HL-60 (cell line): Measurements from ENCODE around the gene ATP1A4.

Experiments
- DNase-seq, 2 experiments: peaks; one replicate each; pipeline ENCODE4 v3.0.0-alpha.2; 2010 to 2020; ENCODE audit warnings: low read depth in 1 of 2, low spot score in 1 of 2
- H3K27ac ChIP-seq: fragments of 250-450 bp; sonication (Bioruptor Pico); replicated peaks from 2 replicates; pipeline ENCODE4 v1.5.1; 2020; ENCODE audit warnings: mild to moderate bottlenecking, moderate library complexity
- H3K27me3 ChIP-seq: fragments of 250-450 bp; sonication (Bioruptor Pico); 2 replicates; pipeline ENCODE4 v1.5.1; 2021; ENCODE audit warnings: mild to moderate bottlenecking, moderate library complexity; ENCODE audit not compliant: insufficient read depth, poor library complexity, severe bottlenecking
- H3K4me3 ChIP-seq: replicated peaks from 2 replicates; pipeline ENCODE4 v1.5.1; 2011; ENCODE audit warnings: mild to moderate bottlenecking, control low read depth, low read length; ENCODE audit not compliant: insufficient read depth
- GABPA ChIP-seq: IDR thresholded peaks from 2 replicates; pipeline ENCODE4 v1.6.1; 2012; ENCODE audit warnings: low read depth
- POLR2AphosphoS5 ChIP-seq: IDR thresholded peaks from 2 replicates; pipeline ENCODE4 v1.6.1; 2012; ENCODE audit warnings: low read depth
- SPI1 ChIP-seq: IDR thresholded peaks from 2 replicates; pipeline ENCODE4 v1.6.1; 2012; ENCODE audit warnings: low read depth, mild to moderate bottlenecking, borderline replicate concordance
- TF ChIP-seq, protein P1 (sequence below): IDR thresholded peaks from one replicate; pipeline ENCODE4 v1.5.1; 2011; ENCODE audit warnings: low read length, control low read depth, inconsistent platforms; ENCODE audit not compliant: insufficient read depth
- TF ChIP-seq, protein P2 (sequence below): IDR thresholded peaks from 2 replicates; pipeline ENCODE4 v1.6.1; 2012; ENCODE audit warnings: low read depth; ENCODE audit not compliant: insufficient replicate concordance

The ATP1A4 gene

GRCh38 chr1:160187407-160187806, 36.0 kb downstream of the ATP1A4 start:
- Histone ChIP-seq H3K27ac (no peak overlapping the region), H3K4me3 (no peak overlapping the region), H3K27me3 (no peaks in the 10 kb centered on the region)
- DNase-seq, result no peak
- TF ChIP-seq, protein P1, sequence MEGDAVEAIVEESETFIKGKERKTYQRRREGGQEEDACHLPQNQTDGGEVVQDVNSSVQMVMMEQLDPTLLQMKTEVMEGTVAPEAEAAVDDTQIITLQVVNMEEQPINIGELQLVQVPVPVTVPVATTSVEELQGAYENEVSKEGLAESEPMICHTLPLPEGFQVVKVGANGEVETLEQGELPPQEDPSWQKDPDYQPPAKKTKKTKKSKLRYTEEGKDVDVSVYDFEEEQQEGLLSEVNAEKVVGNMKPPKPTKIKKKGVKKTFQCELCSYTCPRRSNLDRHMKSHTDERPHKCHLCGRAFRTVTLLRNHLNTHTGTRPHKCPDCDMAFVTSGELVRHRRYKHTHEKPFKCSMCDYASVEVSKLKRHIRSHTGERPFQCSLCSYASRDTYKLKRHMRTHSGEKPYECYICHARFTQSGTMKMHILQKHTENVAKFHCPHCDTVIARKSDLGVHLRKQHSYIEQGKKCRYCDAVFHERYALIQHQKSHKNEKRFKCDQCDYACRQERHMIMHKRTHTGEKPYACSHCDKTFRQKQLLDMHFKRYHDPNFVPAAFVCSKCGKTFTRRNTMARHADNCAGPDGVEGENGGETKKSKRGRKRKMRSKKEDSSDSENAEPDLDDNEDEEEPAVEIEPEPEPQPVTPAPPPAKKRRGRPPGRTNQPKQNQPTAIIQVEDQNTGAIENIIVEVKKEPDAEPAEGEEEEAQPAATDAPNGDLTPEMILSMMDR, result no peak
- TF ChIP-seq SPI1 (no peak), GABPA (no peak), POLR2AphosphoS5 (no peak)
- TF ChIP-seq, protein P2, sequence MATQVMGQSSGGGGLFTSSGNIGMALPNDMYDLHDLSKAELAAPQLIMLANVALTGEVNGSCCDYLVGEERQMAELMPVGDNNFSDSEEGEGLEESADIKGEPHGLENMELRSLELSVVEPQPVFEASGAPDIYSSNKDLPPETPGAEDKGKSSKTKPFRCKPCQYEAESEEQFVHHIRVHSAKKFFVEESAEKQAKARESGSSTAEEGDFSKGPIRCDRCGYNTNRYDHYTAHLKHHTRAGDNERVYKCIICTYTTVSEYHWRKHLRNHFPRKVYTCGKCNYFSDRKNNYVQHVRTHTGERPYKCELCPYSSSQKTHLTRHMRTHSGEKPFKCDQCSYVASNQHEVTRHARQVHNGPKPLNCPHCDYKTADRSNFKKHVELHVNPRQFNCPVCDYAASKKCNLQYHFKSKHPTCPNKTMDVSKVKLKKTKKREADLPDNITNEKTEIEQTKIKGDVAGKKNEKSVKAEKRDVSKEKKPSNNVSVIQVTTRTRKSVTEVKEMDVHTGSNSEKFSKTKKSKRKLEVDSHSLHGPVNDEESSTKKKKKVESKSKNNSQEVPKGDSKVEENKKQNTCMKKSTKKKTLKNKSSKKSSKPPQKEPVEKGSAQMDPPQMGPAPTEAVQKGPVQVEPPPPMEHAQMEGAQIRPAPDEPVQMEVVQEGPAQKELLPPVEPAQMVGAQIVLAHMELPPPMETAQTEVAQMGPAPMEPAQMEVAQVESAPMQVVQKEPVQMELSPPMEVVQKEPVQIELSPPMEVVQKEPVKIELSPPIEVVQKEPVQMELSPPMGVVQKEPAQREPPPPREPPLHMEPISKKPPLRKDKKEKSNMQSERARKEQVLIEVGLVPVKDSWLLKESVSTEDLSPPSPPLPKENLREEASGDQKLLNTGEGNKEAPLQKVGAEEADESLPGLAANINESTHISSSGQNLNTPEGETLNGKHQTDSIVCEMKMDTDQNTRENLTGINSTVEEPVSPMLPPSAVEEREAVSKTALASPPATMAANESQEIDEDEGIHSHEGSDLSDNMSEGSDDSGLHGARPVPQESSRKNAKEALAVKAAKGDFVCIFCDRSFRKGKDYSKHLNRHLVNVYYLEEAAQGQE, result no peak

- Histone ChIP-seq H3K4me3 (no peak overlapping the region), H3K27ac (no peak overlapping the region), H3K27me3 (no peaks in the 10 kb centered on the region)
- DNase-seq, result no peak
- TF ChIP-seq POLR2AphosphoS5 (no peak), GABPA (no peak), SPI1 (no peak)
- TF ChIP-seq, protein P1, result no peak
- TF ChIP-seq, protein P2, result no peak
Measured at GRCh38 chr1:160188341-160188740, 36.9 kb downstream of the ATP1A4 start.

DNA sequence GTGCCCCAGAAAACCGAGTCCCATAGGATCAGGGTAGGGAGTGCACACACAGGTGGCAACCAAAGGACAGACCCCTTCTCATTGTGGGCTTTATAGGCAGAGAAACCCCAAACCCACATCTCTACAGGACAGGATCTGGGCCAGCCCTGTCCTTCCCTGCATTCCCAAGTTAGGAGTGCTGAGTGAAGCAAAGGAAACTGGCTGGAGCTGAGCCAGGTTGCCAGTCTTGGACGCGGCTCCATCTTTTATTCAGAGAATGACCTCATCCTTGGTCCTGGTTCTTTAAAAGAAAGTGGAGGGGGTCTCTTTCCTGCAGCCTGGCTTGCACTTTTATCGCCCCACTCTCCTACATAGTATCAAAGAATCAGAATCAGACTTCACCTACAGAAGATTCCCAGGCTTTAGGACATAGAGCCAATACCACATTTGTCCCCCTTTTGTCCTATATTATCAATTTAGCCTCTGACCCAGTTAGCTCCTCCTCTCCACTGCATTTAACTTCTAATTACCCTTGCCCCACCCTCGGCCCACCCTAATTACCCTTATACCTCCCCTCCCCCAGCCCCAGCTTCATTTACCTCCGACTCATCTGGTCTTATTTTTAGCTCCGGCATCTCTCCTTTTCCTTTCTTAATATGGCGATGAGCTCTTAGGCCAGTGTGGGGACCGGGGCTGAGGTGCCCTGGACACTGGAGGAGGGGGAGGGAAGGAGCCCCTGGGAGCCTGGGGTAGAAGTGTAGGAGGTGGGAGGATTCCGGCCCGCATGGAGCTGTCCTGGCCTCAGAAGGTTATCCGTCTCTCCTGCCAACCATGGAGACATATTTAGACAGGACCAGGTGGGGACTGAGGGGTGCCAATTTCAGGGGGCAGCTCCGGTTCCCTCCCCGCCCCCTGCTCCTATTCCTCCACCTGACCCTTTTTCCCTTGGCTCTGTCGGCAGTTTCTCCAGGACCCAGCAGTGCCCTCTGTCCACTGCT, 38.5 kb downstream of the ATP1A4 start, which contains the start of gene CASQ1:
Gene CASQ1 (plus strand): TSS at position 927 of the 977 bp plus-strand sequence. CDS start 177 bp downstream, outside the sequence.
- Histone ChIP-seq H3K27me3 (no peaks in the 10 kb centered on the region), H3K4me3 (no peak within 1 kb of the TSS), H3K27ac (no peak within 1 kb of the TSS)
- no peak for TF ChIP-seq GABPA
- no peak for TF ChIP-seq SPI1
- no peak for DNase-seq

GRCh38 chr1:160191756-160192155, 40.4 kb downstream of the ATP1A4 start:
- H3K4me3 ChIP-seq, result no peak overlapping the region
- H3K27ac ChIP-seq, result no peak overlapping the region
- no peaks in the 10 kb centered on the region for H3K27me3 ChIP-seq
- TF ChIP-seq, protein P2, result no peak
- TF ChIP-seq, protein P1, result no peak
- TF ChIP-seq SPI1, result no peak
- no peak for DNase-seq
